HG03039 (cell line): ENCODE data around the gene AMOTL2.

Experiments used
- ATAC-seq: cut with Tn5 transposase; IDR thresholded peaks from one replicate; pipeline ENCODE4 v1.9.1; 2021; ENCODE audit warnings: mild to moderate bottlenecking, moderate library complexity; ENCODE audit not compliant: unreplicated experiment

AMOTL2 gene

DNA sequence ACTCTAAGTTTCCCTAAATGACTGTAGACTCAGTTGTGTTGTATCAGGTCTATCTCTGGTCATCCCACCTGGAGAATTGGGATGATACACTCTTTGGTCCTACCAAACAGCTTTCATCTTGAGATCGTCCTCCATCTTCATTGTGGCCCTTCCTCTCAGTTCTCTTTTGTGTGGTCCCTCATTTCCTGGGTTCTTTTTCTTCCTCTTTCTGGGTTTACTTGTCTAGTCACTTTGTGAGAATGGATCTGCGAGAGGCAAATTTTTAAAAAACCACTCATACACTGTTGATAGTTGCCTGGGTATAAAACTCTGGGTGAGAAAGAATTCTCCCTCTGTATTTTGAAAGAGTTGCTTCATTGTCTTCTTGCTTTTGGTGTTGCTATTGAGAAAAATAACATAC, 6.0 kb upstream of the AMOTL2 start:
- ATAC-seq: no peak

DNA sequence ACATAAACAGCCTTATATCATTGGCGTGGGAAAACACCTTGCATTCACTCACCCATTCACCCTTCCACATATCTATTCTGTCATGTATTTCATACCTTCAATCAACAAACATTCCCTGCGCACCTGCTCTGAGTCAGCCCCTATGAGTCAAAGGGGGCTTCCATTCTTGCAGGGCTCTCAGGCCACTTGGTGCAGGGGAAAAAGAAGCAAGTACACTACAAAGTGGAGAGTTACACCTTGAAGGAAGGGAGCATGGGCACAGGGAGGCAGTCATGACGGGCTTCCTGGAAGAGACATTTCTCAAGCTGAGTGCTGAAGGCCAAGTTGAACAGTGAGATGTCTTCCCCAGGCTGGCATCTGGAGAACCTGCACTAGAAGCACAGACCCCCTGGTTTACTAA, 4.6 kb upstream of the AMOTL2 start:
- ATAC-seq: no peak

DNA sequence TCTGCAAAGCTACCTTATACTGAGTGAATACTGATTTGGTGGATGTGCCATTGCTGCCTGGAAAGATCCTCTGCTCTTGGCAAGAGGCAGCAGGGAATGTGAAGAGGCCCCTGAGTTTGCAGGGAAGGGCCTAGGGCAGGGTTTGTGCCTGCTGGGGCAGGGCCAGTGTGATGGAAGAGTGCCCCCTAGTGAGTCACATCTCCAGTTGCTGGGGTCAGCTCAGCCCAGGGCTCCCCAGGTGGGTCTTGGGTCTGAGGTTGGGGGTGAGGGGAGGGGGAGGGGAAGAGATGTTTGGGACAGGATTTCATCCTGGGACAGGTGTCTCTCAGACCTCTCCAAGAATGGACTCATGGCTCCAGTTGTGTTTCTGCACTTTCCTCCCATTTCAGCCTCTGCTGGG, 4.1 kb upstream of the AMOTL2 start:
- ATAC-seq: no peak

DNA sequence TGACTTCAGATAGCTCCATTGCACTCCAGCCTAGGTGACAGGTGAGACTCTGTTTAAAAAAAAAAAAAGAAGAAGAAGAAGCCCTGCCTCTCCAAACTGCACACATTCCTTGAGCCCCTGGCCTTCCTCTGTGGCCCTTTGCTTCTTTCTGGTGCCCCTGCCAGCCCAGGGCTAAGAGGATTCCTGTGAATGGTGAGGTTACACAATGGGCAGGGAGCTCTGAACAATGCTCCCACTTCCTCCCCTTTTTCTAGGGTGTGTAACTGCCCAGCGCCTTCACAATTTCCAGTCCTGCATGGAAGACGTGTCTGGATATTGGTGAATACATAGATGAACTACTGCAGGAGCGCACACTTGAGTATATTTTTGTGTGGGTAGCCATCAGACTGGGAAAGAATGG, 3.6 kb upstream of the AMOTL2 start:
- ATAC-seq: no peak

DNA sequence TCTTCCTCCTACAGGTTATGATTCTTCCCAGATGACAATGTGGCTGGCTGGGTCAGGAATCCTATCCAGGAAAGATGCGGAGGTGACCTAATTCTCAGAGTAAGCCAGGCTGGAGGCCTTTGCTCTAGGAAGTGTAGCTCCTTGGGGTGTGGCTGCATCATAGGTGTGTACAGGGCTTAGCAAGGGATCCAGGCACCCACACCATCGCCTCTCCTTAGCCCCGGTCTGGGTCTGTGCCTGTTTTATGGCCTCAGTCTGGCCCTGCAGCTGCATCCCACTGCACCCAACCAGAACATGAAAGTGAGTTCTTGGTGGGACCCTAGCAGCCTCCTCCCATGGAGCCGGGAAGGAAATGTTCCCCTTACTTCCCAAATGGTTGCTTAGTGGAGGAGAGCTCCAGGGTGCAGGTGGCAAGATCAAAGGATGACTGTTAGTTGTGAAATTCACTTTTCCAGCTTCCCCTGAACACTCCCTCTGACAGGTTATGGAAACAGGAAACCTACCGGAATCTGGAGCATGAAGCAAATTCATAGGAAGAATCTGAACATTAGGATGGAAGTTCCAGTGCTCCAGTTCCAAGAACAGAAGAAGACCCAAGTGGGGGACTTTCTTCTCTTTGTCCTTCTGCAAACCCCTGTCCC, 2.7 kb upstream of the AMOTL2 start:
- no peak for ATAC-seq

DNA sequence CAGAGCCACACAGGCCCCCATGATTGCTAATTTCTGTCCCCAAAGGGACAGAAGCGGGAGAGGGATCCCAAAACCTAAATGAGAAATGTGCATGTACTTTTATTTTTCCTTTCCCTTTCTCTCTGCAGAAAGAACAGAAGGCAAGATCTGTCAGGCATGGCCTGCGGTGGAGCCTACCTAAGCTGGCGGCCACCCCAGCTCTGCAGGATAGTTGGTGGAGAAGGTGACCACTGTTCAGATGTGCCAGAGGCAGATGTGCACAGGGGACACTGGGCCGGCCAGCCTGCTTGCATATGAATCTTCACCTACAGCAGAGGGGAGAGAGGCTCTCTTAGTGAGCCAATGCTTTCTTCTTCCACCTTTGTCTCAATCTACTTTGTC, 2.1 kb upstream of the AMOTL2 start:
- no peak for ATAC-seq

DNA sequence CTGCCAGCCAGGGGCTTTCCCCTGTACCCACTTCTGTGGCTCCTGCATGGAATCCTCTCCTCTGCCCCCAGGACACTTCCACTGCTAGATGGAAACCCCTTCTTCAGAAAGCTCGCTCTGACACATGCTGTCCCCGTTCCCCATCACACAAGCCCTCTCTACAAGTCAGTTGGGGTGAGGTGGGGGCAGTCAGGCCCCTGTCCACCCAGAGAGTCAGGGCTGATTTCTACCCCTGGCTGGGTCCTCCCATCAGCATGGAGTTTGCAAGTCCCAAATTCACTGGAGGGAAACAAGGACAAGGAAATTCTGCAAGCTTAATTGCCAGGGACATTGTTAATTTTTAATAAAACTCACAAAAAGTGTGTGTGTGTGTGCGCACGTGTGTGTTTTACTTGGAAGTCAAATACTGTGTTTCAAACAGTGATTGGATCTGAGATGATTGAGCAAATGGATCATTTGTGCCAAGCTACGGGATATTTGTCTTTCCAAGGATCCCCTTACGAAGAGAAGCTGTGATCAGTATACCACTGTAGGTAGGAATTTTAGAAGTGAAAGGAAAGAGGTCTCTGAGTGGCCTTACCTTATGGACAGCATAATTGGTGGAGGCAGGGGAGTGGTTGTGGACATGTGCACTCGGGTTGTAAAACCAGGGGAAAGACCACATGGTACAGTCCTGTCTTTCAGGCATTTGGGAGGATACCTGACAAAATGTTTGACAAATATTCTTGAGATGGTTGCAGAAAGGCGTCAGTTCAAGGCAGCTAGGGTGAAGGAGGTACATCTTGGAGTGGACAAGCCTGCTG, 1.5 kb upstream of the AMOTL2 start:
- ATAC-seq: no peak

DNA sequence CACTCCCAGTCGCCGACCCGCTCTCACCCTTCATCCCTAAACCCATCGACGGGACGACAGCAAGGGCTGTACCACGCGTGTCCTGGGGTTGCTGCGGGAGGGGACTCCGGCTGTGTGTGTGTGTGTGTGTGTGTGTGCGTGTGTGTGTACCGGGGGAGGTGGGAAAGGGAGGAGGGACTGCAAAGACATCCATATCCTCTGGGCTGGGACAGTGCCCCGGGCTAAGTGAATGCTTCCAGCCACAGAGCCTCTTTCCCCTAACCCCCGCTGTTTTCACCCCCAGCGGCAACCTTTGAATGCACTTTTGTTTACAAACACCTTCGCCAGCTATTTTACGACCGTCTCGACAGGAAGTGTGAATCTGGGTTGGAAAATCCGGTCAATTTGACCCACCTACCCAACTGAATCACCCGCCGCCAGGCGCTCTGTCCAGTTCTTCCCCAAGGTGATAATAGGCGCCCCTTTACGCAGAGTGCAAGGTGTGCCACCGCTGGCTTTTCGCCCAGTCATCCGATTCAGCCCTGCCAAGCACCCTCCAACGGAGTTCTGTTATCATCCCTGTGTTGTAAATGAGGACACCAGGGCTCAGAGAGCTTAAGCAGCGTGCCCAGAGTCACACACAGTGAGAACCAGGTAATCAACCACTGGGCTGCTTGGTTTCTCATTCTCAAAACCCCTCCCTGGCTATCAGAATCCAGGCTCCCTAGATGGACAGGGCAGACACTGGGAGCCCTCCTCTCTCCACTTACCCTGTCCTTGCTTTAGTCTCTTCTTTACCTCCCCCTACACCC, 739 bp upstream of the AMOTL2 start:
- ATAC-seq: no peak

DNA sequence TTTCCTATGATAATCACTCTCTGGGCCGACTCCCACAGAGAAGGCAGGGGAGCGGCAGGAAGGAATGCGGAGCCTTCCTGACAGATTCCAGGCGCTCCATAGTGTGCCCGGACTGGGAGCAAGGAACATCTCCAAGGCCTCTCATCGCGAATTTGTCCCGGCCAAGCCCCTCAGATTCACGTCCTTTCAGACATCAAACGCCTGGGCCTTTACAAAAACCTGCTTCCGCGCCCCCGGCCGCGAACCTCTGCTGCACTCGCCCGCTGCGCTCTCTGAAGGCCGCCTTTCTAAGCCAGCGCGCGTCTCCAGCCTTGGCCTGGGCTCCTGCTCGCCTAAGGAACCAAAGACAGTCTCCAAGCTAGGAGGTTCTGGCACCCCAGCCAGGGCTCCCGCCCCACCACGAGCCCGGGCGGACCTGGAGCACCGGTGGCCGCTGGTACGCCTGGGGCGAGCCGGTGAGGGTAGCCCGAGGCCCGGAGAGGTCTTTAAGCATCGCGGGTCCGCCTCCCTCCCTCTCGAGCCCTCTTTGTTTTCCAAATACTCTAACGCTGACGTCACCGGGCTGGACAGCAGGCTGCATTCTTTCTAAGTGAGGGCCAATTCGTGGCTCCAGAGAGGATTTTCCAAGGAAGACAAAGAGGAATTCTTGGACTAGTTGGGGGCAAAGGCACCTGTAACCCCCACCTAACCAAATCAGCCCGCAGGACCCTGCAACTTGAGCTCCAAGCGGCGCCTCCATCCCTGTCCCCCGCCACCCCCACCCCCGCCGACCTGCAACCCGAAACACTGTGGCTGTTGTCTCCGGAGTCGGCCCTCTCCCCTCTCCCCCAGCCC, 759 bp downstream of the AMOTL2 start:
- ATAC-seq: no peak

DNA sequence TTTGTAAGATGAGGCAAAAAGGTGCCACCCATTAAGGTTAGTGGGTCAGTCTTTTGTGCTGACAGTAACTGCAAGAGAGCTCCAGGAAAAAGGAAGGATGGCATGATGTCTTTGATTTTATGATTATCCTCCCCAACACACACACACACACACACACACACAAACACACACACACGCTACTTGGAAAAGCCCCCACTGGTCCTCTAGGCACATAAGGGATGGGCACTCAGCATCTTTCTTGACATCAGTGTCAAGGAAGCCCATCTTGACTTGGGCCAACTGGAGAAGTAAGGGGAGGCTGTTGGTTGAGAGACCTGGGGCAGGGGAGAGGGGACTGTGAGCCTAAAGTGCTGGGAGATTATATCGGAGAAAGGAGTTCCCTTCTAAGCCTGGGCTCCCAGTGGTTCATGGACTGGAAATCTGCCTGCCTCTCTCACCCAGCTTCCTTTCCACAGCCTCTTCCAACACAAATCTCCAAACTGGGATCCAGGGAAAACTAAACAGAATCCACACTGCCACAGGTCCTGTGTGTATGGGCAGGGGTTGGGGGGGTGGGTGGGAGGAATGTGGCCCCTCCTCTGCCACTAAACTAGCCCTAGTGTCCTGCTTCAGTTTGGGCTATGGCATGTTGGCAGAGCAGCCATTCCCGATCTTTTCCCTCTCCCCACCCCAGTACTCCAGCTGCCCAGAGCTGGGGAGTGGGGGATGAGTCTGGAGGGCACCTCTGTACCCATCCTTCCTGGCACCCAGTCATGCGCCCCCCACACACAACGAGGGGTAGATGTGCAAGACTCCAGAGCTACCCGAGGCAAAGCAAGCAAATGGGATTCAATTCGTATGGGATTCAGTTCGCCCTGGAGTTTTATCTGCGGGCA, 1.6 kb downstream of the AMOTL2 start:
- no peak for ATAC-seq

DNA sequence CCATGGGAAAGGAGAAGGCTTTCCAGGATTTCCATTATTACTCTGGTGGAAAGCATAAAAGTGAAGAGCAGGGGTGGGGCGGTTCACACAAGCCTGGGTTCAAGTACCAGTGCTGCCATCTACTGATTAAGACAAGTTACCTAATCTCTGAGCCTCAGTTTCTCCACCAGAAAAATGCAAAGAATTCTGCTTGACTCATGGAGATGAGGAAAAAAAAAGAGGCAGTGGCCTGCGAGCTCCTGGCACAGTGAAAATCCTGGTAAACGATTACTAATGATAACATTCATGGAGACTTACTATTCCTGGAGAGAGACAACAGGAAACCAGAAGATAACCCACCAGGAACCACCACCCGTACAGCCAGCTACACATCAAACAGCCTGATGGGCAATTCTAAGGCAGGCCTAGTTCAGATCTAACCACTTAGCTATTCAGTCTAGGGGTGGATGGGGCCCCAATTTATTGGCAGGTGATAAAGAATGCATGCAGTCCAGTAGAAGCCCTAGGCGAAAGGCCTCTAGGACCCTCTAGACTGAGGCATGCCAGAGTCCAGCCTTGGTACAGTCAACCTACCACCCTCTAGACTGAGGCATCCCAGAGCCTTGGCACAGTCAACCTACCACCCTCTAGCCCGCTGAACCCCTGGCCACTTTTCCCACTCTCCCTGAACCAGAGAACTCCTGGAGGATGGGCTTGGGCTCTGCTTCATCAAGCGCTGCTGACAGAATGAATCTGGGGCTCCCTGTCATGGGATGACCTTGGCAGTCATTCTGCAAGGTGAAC, 2.5 kb downstream of the AMOTL2 start:
- ATAC-seq: no peak

DNA sequence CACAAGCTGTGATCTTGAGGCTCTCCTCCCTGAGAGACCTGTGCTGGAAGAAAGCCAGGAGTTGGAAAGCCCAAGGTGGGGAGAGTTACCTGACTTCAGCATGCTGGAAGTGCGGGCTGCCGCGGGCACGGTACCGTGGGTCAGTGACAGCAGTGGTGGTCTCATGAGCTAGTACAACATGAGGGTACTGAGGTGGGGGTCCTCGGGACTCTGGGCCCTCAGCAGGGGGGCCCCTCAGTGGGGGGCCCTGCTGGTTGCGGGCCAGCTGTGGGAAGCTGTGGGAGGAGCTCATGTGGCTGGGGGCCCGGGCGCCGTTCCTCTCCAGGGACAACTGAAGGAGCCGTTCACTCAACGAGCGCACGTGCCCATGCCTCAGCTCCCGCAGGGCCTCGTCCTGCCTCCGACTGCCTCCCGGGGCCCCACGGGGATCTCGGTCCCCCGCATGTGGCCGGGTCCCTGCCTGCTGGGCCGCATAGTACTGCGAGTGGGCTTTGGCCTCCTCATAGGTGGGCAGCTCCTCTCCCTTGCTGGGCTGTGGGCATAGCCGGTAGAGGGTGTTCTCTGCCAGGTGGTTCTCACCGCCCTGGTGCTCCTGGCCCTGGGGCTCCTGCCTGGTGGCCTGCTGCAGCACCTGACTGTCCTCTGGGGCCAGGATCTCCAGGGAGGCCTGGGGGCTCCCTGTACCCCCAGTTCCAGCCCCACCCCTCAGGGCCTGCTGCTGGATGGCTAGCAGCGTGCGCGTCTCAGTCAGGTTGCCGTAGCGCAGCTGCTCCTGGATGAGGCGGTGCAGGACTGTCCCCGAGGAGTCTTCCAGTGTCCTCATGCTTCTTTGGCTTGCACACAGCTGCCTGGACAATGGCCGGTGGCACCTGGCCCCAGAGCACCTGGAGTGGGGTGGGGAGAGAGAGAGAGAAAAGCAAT, 3.4 kb downstream of the AMOTL2 start:
- ATAC-seq: no peak

DNA sequence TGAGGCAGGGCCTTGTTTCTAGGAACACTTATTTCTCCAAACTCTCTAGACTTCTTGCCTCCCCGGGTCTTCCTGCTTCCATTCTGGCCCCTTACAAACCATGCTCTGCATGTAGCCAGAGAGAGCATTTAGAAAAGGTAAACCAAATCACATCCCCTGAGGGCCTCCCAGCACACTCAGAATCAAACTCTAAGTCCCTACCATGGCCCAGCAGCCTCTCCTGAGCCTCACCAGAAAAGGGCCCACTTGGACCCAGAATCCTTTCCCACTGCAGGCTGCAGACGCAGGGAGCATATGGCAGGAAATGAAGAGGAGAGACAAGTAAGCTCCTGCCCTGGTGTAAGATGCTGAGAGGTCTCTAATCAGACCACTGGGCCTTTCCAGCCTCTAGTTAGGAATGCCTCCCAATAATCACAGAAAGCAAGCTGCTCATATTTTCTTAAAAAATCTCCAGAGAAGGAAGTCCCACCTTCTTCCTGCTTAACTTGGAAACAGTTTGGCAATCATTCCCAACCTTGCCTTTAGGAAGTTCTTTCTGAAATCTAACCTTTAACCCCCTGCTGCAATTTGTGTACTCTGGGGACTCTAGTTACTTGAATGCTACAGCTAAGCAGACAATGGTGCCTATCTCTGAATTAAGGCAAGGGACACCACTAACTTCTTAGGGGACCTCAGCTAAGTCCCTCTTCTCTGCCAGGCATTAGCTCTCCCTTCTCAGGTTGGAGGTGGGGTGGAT, 4.2 kb downstream of the AMOTL2 start:
- no peak for ATAC-seq

DNA sequence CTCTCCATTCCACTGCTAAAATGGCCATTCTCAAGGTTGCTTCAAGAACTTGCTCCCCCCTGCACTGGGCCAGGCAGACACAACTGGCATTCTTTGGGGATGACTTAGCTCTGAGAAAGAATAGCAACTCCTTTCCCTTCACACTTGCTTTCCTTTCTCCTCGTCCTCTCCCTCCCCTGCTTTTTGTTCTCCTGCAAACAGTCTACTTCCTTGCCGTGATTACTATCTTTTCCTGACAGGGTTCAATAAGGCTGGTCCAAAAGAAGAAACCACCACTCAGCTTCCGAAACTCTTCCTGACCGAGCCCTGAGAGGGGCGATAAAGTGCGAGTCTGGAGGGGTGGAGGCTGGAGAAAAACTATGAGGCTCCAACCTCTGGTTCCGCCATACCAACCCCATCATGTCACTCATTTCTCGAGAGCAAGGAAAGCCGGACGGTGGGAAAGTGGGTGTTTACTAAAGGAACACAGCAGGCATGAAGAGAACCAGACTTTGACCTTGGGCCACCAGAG, 5.0 kb downstream of the AMOTL2 start:
- no peak for ATAC-seq

DNA sequence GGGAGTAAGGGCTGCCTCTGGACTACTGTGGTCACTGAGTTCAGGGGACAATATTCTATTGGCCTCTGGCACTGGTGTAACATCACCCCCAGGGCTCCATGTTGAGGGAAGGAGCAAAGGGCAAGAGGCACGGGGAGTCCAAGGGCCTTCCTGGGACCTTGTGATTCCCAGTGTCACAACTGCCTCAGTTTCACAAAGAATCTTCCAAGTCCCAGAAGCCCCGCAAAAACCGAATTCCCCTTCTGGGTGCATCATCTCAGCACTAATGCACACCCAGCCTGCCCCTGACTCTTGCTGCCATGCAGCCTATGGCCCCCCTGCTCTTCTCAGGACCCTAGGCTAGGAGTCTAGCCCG, 5.5 kb downstream of the AMOTL2 start:
- ATAC-seq: no peak

DNA sequence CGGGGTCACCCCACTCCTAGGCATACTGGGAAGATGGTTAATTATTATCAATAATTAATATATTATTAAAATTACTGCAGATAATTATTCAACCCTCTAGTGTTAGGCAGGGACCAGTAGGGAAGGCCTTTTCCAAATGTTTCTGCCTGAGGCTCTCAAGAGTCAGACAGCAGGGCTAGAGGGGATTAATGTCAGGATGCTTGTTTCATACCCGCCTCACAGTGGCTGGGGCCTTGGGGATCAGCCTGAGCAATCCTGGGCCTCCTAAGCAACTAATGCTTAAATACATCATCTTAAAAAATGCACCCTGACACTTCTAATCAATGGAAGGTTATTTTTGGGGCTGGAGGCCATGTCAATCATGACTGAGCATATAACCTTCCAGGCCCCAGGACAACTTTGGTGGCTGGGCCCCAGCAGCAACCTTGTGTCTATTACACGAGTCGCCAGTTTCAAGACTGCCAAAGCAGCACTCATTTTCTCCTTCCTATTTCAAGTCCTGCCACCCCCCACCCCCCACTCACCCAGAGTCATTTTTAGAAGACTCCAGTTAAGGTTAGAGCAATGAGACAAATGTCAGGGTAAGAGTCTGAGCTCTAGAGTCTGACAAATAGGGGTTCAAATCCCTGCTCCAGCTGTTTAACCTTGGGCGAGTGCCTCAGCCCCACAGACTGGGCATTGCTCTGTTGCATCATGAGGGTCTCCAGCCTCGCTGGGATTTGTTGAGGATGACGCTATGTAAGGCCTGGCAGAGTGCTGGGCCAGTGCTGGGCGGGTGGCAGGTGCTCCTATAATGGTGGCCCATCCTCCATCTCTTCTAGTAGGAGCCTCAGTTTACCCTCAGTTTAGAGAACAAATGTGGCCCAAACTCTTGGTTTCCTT, 6.1 kb downstream of the AMOTL2 start:
- ATAC-seq: no peak
